Fibroblast of lung (primary cell): ENCODE measurements around the gene KRT80. TPM values are rescaled to one million over a fixed set of nuclear protein-coding genes. Genes with fewer than 3 reads are reported as not detected.

Experiments
- DNase-seq, 2 donors: peaks; one replicate each; pipeline versions ENCODE4 v3.0.0 to v3.0.0-alpha.2; 2010; ENCODE audit warnings: low read depth in 2 of 2
- H2AFZ ChIP-seq: 2 replicates; pipeline ENCODE4 v1.5.1; 2012; ENCODE audit warnings: low read length, control low read depth, inconsistent platforms
- H3K27ac ChIP-seq: 2 replicates; pipeline ENCODE4 v1.5.1; 2011; ENCODE audit warnings: low read length, control low read depth; ENCODE audit not compliant: insufficient read depth
- H3K27me3 ChIP-seq: 2 replicates; pipeline ENCODE4 v1.5.1; 2011; ENCODE audit warnings: mild to moderate bottlenecking, low read length; ENCODE audit not compliant: control insufficient read depth, insufficient read depth
- H3K36me3 ChIP-seq: 2 replicates; pipeline ENCODE4 v1.5.1; 2011; ENCODE audit warnings: low read length; ENCODE audit not compliant: control insufficient read depth, insufficient read depth
- H3K4me1 ChIP-seq: 2 replicates; pipeline ENCODE4 v1.5.1; 2011; ENCODE audit warnings: low read length; ENCODE audit not compliant: control insufficient read depth, insufficient read depth; ENCODE audit errors: extremely low read depth
- H3K4me2 ChIP-seq: 2 replicates; pipeline ENCODE4 v1.5.1; 2011; ENCODE audit warnings: low read length, control low read depth; ENCODE audit not compliant: insufficient read depth; ENCODE audit errors: extremely low read depth
- H3K4me3 ChIP-seq, 4 experiments: fragments of 200-600 bp in 1 of 4; sonication (generic) in 1 of 4; replicated peaks in 1 of 4; 2 replicates each; pipeline ENCODE4 v1.5.1; 2011 to 2016; ENCODE audit warnings: low read length in 4 of 4, low read depth in 3 of 4, mild to moderate bottlenecking in 3 of 4, control low read depth in 2 of 4, inconsistent platforms in 1 of 4, mixed read lengths in 1 of 4; ENCODE audit not compliant: insufficient read depth in 1 of 4; ENCODE audit errors: control extremely low read depth in 1 of 4
- H3K79me2 ChIP-seq: 2 replicates; pipeline ENCODE4 v1.5.1; 2012; ENCODE audit warnings: mild to moderate bottlenecking, low read length, inconsistent platforms; ENCODE audit not compliant: control insufficient read depth, insufficient read depth
- H3K9ac ChIP-seq: 2 replicates; pipeline ENCODE4 v1.5.1; 2011; ENCODE audit warnings: mild to moderate bottlenecking, low read length, control low read depth; ENCODE audit not compliant: insufficient read depth
- H3K9me3 ChIP-seq: 2 replicates; pipeline ENCODE4 v1.5.1; 2012; ENCODE audit warnings: low read depth, low read length; ENCODE audit not compliant: control insufficient read depth, insufficient read depth
- H4K20me1 ChIP-seq: 2 replicates; pipeline ENCODE4 v1.5.1; 2011; ENCODE audit warnings: low read length; ENCODE audit not compliant: control insufficient read depth, insufficient read depth; ENCODE audit errors: extremely low read depth
- CTCF ChIP-seq, 2 donors: IDR thresholded peaks in 1 of 2; conservative IDR thresholded peaks in 1 of 2; 1 replicate in 1 of 2; 2 replicates in 1 of 2; pipeline ENCODE4 v1.5.1; 2011 to 2012; ENCODE audit warnings: low read length in 2 of 2, control low read depth in 1 of 2, inconsistent platforms in 1 of 2, low read depth in 1 of 2, mild to moderate bottlenecking in 1 of 2
- EZH2 ChIP-seq: IDR thresholded peaks from 2 replicates; pipeline ENCODE4 v1.5.1; 2012; ENCODE audit warnings: low read length, control low read depth, mild to moderate bottlenecking; ENCODE audit errors: missing control alignments
- polyA plus RNA-seq, 2 donors: library from polyadenylated mRNA; depleted of rRNA in 1 of 2; stranded (reverse) in 1 of 2; unstranded in 1 of 2; fragments of >200 nt; gene quantifications; 2 replicates each; pipeline ENCODE4 v1.2.1, GENCODE V29; 2011 to 2012; ENCODE audit warnings: missing spikeins in 1 of 2
- total RNA-seq: library from RNA; depleted of rRNA; stranded (reverse); fragments of >200 nt; gene quantifications from 2 replicates; pipeline ENCODE4 v1.2.1, GENCODE V29; 2014

KRT80 gene
- total and polyA plus RNA-seq, 2 donors (not counting 1 experiment from before 2014, with no cell fraction given), result 0.17 to 1.0 TPM

- H2AFZ ChIP-seq, result no peak overlapping the region
- H3K9me3 ChIP-seq, result no peaks in the 10 kb centered on the region
- peaks cover 8% of the 10 kb centered on the region for H3K4me1 ChIP-seq
- H3K27ac ChIP-seq, result no peak overlapping the region
- no peak overlapping the region for H3K4me3 ChIP-seq
- H3K4me2 ChIP-seq, result no peak overlapping the region
- no peaks in the 10 kb centered on the region for H3K36me3 ChIP-seq
- H4K20me1 ChIP-seq, result no peaks in the 10 kb centered on the region
- H3K9ac ChIP-seq, result no peak overlapping the region
- no peak for DNase-seq
- H3K27me3 ChIP-seq, result no peaks in the 10 kb centered on the region
- H3K79me2 ChIP-seq, result no peaks in the 10 kb centered on the region
- TF ChIP-seq EZH2 (no peak), CTCF (conservative IDR thresholded peaks at IDR 0.05 in 1 of 2, IDR thresholded peaks at IDR 0.05 in 1 of 2; ENCODE audit: low read depth in 1 of 2, low read length in 2 of 2) (no peak)
These were observed 17.5 kb upstream of the KRT80 start for GRCh38 chr12:52209321-52209720.

- no peaks in the 10 kb centered on the region for H3K79me2 ChIP-seq
- no peaks in the 10 kb centered on the region for H3K36me3 ChIP-seq
- H3K4me1 ChIP-seq, result peaks cover 10% of the 10 kb centered on the region
- H3K4me3 ChIP-seq, result no peak overlapping the region
- no peak for DNase-seq
- TF ChIP-seq EZH2, result no peak
- no peak for TF ChIP-seq CTCF (conservative IDR thresholded peaks at IDR 0.05 in 1 of 2, IDR thresholded peaks at IDR 0.05 in 1 of 2; ENCODE audit: low read depth in 1 of 2, low read length in 2 of 2)
- H3K27ac ChIP-seq, result no peak overlapping the region
- H3K9me3 ChIP-seq, result no peaks in the 10 kb centered on the region
- no peak overlapping the region for H3K9ac ChIP-seq
- no peaks in the 10 kb centered on the region for H3K27me3 ChIP-seq
- H3K4me2 ChIP-seq, result no peak overlapping the region
- no peak overlapping the region for H2AFZ ChIP-seq
- no peaks in the 10 kb centered on the region for H4K20me1 ChIP-seq
These were observed 16.8 kb upstream of the KRT80 start for GRCh38 chr12:52208424-52209165.

- Histone ChIP-seq H3K36me3 (no peaks in the 10 kb centered on the region), H2AFZ (no peak overlapping the region), H3K27me3 (no peaks in the 10 kb centered on the region), H3K27ac (no peak overlapping the region), H3K9me3 (no peaks in the 10 kb centered on the region), H3K4me3 (no peak overlapping the region), H3K4me2 (no peak overlapping the region), H3K79me2 (no peaks in the 10 kb centered on the region), H4K20me1 (no peaks in the 10 kb centered on the region), H3K9ac (no peak overlapping the region), H3K4me1 (peaks cover 15% of the 10 kb centered on the region)
- DNase-seq, result peak; percentile 36 to 66
- TF ChIP-seq EZH2, result no peak
- TF ChIP-seq CTCF (conservative IDR thresholded peaks at IDR 0.05 in 1 of 2, IDR thresholded peaks at IDR 0.05 in 1 of 2; ENCODE audit: low read depth in 1 of 2, low read length in 2 of 2), result no peak
These were observed 16.1 kb upstream of the KRT80 start for GRCh38 chr12:52207895-52208294.
